HEK293 (cell line): ENCODE data around the gene TMEM151A.
A peak's percentile ranks its signal among the peaks of the same experiment; 100 is the strongest.

ENCODE experiments used
- CTCF ChIA-PET: fragments of 350-600 bp; formaldehyde crosslinking; extraction: SDS; loops from one replicate; lab custom pipeline; 2021; ENCODE audit warnings: antibody characterized with exemption; lab: Yijun Ruan, JAX
- POLR2A ChIA-PET: fragments of 300-600 bp; formaldehyde crosslinking; extraction: SDS; loops from one replicate; lab custom pipeline; 2020; ENCODE audit warnings: antibody characterized with exemption, inconsistent platforms; lab: Yijun Ruan, JAX
- H3K27ac ChIP-seq: fragments of 200-500 bp; sonication (Bioruptor generic); 2 replicates; pipeline ENCODE4 v1.5.1; 2014; ENCODE audit warnings: low read depth, low read length, control low read depth, inconsistent platforms; ENCODE audit errors: extremely low read depth
- H3K36me3 ChIP-seq, 2 experiments: fragments of 200-500 bp in 1 of 2; sonication (Bioruptor generic) in 1 of 2; 1 replicate in 1 of 2; 2 replicates in 1 of 2; pipeline ENCODE4 v1.5.1; 2014 to 2017; ENCODE audit warnings: inconsistent platforms in 2 of 2, low read length in 2 of 2; ENCODE audit not compliant: control insufficient read depth in 2 of 2, insufficient read depth in 1 of 2
- H3K4me1 ChIP-seq: fragments of 200-500 bp; sonication (Bioruptor generic); 2 replicates; pipeline ENCODE4 v1.5.1; 2014; ENCODE audit warnings: mild to moderate bottlenecking, low read length, inconsistent platforms; ENCODE audit not compliant: control insufficient read depth, insufficient read depth
- H3K4me3 ChIP-seq: 2 replicates; pipeline ENCODE4 v1.5.1; 2011; ENCODE audit warnings: low read depth, mild to moderate bottlenecking, control low read depth, low read length, moderate library complexity
- H3K9me3 ChIP-seq: fragments of 200-500 bp; sonication (Bioruptor generic); 2 replicates; pipeline ENCODE4 v1.5.1; 2014; ENCODE audit warnings: low read depth, low read length, inconsistent platforms; ENCODE audit not compliant: control insufficient read depth, insufficient read depth
- HOXD13 ChIP-seq: sonication (generic); formaldehyde crosslinking; IDR thresholded peaks from 2 replicates; pipeline ENCODE4 v1.8.0; 2022; ENCODE audit warnings: missing genetic modification reagents, borderline replicate concordance
- MEIS1 ChIP-seq: sonication (generic); formaldehyde crosslinking; IDR thresholded peaks from 2 replicates; pipeline ENCODE4 v1.8.1; 2022; ENCODE audit warnings: missing genetic modification reagents, mild to moderate bottlenecking, borderline replicate concordance
- MZF1 ChIP-seq: fragments of 450-650 bp; formaldehyde crosslinking; IDR thresholded peaks from 2 replicates; pipeline ENCODE4 v1.5.1; 2017; ENCODE audit warnings: missing biosample characterization, missing genetic modification characterization, borderline replicate concordance
- OVOL3 ChIP-seq: fragments of 450-650 bp; formaldehyde crosslinking; IDR thresholded peaks from 2 replicates; pipeline ENCODE4 v1.5.1; 2016; ENCODE audit warnings: missing biosample characterization, missing genetic modification characterization
- SETDB1 ChIP-seq: IDR thresholded peaks from one replicate; pipeline ENCODE4 v1.6.1; 2017; ENCODE audit warnings: mild to moderate bottlenecking, low read length, moderate library complexity, mixed read lengths; ENCODE audit not compliant: insufficient read length
- SP7 ChIP-seq: fragments of 450-650 bp; formaldehyde crosslinking; IDR thresholded peaks from 2 replicates; pipeline ENCODE4 v1.5.1; 2016; ENCODE audit warnings: missing biosample characterization, missing genetic modification characterization
- YY2 ChIP-seq: fragments of 450-650 bp; formaldehyde crosslinking; IDR thresholded peaks from 2 replicates; pipeline ENCODE4 v1.5.1; 2016; ENCODE audit warnings: missing biosample characterization, missing genetic modification characterization
- ZBTB1 ChIP-seq: fragments of 450-650 bp; formaldehyde crosslinking; IDR thresholded peaks from 2 replicates; pipeline ENCODE4 v1.5.1; 2016; ENCODE audit warnings: missing biosample characterization, missing genetic modification characterization
- ZBTB20 ChIP-seq: fragments of 450-650 bp; formaldehyde crosslinking; IDR thresholded peaks from 2 replicates; pipeline ENCODE4 v1.5.1; 2016; ENCODE audit warnings: missing biosample characterization, missing genetic modification characterization
- ZBTB7A ChIP-seq: fragments of 450-650 bp; formaldehyde crosslinking; IDR thresholded peaks from 2 replicates; pipeline ENCODE4 v1.5.1; 2016; ENCODE audit warnings: low read depth, missing biosample characterization, missing genetic modification characterization
- ZNF2 ChIP-seq: fragments of 450-650 bp; formaldehyde crosslinking; IDR thresholded peaks from 2 replicates; pipeline ENCODE4 v1.5.1; 2016; ENCODE audit warnings: missing biosample characterization, missing genetic modification characterization
- ZNF335 ChIP-seq: fragments of 450-650 bp; formaldehyde crosslinking; conservative IDR thresholded peaks from 2 replicates; pipeline ENCODE4 v1.5.1; 2016; ENCODE audit warnings: missing biosample characterization, missing genetic modification characterization
- ZNF555 ChIP-seq: fragments of 450-650 bp; formaldehyde crosslinking; conservative IDR thresholded peaks from 2 replicates; pipeline ENCODE4 v1.5.1; 2017; ENCODE audit warnings: missing biosample characterization, mild to moderate bottlenecking, missing genetic modification characterization, inconsistent platforms
- ZNF623 ChIP-seq: fragments of 450-650 bp; formaldehyde crosslinking; IDR thresholded peaks from 2 replicates; pipeline ENCODE4 v1.5.1; 2016; ENCODE audit warnings: missing biosample characterization, missing genetic modification characterization
- ZNF701 ChIP-seq: fragments of 450-650 bp; formaldehyde crosslinking; IDR thresholded peaks from 2 replicates; pipeline ENCODE4 v1.5.1; 2016; ENCODE audit warnings: missing biosample characterization, missing genetic modification characterization
- ZSCAN23 ChIP-seq: fragments of 450-650 bp; formaldehyde crosslinking; IDR thresholded peaks from 2 replicates; pipeline ENCODE4 v1.5.1; 2016; ENCODE audit warnings: missing biosample characterization, missing genetic modification characterization
- ZSCAN30 ChIP-seq: fragments of 450-650 bp; IDR thresholded peaks from 2 replicates; pipeline ENCODE4 v1.5.1; 2018; ENCODE audit warnings: missing biosample characterization, mild to moderate bottlenecking, missing genetic modification characterization, moderate library complexity
- TF ChIP-seq, protein P1 (sequence below): fragments of 450-650 bp; IDR thresholded peaks from 2 replicates; pipeline ENCODE4 v1.5.1; 2018; ENCODE audit warnings: missing biosample characterization, missing genetic modification characterization
- TF ChIP-seq, protein P2 (sequence below): fragments of 450-650 bp; formaldehyde crosslinking; IDR thresholded peaks from 2 replicates; pipeline ENCODE4 v1.5.1; 2016; ENCODE audit warnings: missing biosample characterization, missing genetic modification characterization, borderline replicate concordance
- TF ChIP-seq, protein P3 (sequence below): fragments of 450-650 bp; formaldehyde crosslinking; IDR thresholded peaks from 2 replicates; pipeline ENCODE4 v1.5.1; 2016; ENCODE audit warnings: missing biosample characterization, missing genetic modification characterization
- TF ChIP-seq, protein P4 (sequence below): fragments of 450-650 bp; formaldehyde crosslinking; IDR thresholded peaks from 2 replicates; pipeline ENCODE4 v1.5.1; 2017; ENCODE audit warnings: missing biosample characterization, missing genetic modification characterization

TMEM151A gene

DNA sequence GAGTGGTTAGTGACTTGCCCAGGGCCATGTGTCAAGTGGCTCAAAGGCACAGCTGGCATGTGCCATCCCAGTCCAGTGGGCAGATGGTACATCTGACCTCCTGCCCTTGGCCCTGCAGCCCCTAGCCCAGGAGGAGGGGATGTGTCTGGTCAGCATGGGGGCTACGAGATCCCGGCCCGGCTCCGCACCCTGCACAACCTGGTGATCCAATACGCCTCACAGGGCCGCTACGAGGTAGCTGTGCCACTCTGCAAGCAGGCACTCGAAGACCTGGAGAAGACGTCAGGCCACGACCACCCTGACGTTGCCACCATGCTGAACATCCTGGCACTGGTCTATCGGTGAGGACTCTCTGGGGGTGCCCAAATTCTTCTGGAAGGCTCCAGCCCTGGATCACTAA, 29.0 kb upstream of the TMEM151A start:
- ChIA-PET POLR2A (interaction anchor here (1.2 kb wide), 1 partner anchor 40 kb away, joined by 3 read pairs; no protein-coding TSS in a partner anchor), CTCF (interaction anchor here (0.6 to 2.5 kb wide), 4 partner anchors 22 to 186 kb away, joined by 3 to 15 read pairs (median 5); partner anchors contain the start of gene YIF1A)
- H3K9me3 ChIP-seq, result no peaks in the 10 kb centered on the region
- H3K4me1 ChIP-seq, result no peaks in the 10 kb centered on the region
- TF ChIP-seq ZNF701 (tag by site-specific recombination) (no peak), ZNF2 (tag by site-specific recombination) (no peak), ZSCAN23 (tag by site-specific recombination) (no peak), SETDB1 (no peak), YY2 (tag by site-specific recombination) (no peak), ZBTB1 (tag by site-specific recombination) (no peak), HOXD13 (CRISPR knock-in tag) (no peak), SP7 (no peak), ZBTB7A (tag by site-specific recombination) (no peak), ZNF555 (tag by site-specific recombination) (no peak), MZF1 (tag by site-specific recombination) (no peak), MEIS1 (CRISPR knock-in tag) (no peak), ZBTB20 (tag by site-specific recombination) (no peak)
- TF ChIP-seq, protein P1, sequence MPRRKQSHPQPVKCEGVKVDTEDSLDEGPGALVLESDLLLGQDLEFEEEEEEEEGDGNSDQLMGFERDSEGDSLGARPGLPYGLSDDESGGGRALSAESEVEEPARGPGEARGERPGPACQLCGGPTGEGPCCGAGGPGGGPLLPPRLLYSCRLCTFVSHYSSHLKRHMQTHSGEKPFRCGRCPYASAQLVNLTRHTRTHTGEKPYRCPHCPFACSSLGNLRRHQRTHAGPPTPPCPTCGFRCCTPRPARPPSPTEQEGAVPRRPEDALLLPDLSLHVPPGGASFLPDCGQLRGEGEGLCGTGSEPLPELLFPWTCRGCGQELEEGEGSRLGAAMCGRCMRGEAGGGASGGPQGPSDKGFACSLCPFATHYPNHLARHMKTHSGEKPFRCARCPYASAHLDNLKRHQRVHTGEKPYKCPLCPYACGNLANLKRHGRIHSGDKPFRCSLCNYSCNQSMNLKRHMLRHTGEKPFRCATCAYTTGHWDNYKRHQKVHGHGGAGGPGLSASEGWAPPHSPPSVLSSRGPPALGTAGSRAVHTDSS (tag by site-specific recombination), result no peak
- TF ChIP-seq, protein P2, sequence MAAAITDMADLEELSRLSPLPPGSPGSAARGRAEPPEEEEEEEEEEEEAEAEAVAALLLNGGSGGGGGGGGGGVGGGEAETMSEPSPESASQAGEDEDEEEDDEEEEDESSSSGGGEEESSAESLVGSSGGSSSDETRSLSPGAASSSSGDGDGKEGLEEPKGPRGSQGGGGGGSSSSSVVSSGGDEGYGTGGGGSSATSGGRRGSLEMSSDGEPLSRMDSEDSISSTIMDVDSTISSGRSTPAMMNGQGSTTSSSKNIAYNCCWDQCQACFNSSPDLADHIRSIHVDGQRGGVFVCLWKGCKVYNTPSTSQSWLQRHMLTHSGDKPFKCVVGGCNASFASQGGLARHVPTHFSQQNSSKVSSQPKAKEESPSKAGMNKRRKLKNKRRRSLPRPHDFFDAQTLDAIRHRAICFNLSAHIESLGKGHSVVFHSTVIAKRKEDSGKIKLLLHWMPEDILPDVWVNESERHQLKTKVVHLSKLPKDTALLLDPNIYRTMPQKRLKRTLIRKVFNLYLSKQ (tag by site-specific recombination), result no peak
- TF ChIP-seq, protein P3, sequence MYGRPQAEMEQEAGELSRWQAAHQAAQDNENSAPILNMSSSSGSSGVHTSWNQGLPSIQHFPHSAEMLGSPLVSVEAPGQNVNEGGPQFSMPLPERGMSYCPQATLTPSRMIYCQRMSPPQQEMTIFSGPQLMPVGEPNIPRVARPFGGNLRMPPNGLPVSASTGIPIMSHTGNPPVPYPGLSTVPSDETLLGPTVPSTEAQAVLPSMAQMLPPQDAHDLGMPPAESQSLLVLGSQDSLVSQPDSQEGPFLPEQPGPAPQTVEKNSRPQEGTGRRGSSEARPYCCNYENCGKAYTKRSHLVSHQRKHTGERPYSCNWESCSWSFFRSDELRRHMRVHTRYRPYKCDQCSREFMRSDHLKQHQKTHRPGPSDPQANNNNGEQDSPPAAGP (tag by site-specific recombination), result no peak
- no peak overlapping the region for H3K27ac ChIP-seq
- peaks cover 3 to 79% of the 10 kb centered on the region in 2 experiments; a peak in 1 of 3 replicates for H3K36me3 ChIP-seq
- H3K4me3 ChIP-seq, result no peak overlapping the region

DNA sequence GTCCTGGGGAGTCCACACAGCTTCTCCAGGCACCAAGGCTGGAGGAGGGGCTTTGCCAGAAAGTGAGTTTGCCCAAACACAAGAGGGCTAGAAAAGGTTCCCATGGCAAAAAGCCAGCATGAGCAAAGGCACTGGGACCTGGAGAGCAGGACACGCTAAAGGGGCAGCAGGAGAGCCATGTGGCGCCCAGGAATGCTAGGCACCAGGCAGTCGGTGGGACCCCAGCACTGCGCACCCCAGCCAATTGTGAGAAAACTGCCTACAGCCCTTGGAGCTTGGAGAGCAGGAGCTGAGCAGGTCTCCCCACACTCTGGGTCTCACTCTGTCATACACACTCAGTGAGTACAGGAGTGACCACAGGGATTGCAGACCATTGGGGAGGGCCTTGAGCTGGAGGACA, 28.5 kb upstream of the TMEM151A start:
- CTCF ChIA-PET, result interaction anchor here (0.6 to 2.5 kb wide), 4 partner anchors 21 to 41 kb away, joined by 4 to 15 read pairs (median 5); partner anchors contain the start of gene YIF1A

More for the DNA sequence above, 28.5 kb upstream of the TMEM151A start:
- POLR2A ChIA-PET, result interaction anchor here (1.2 to 1.4 kb wide), 2 partner anchors 26 to 41 kb away, joined by 3 to 7 read pairs; partner anchors contain the start of gene YIF1A
- no peaks in the 10 kb centered on the region for H3K9me3 ChIP-seq
- TF ChIP-seq ZNF335 (tag by site-specific recombination), result no peak
- no peak for TF ChIP-seq OVOL3
- peak; percentile 39 for TF ChIP-seq ZNF623 (tag by site-specific recombination)
- TF ChIP-seq, protein P4, sequence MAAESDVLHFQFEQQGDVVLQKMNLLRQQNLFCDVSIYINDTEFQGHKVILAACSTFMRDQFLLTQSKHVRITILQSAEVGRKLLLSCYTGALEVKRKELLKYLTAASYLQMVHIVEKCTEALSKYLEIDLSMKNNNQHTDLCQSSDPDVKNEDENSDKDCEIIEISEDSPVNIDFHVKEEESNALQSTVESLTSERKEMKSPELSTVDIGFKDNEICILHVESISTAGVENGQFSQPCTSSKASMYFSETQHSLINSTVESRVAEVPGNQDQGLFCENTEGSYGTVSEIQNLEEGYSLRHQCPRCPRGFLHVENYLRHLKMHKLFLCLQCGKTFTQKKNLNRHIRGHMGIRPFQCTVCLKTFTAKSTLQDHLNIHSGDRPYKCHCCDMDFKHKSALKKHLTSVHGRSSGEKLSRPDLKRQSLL (tag by site-specific recombination), result no peak
- TF ChIP-seq ZSCAN30 (tag by site-specific recombination), result no peak
- peaks cover 3 to 79% of the 10 kb centered on the region in 2 experiments; a peak in 1 of 3 replicates for H3K36me3 ChIP-seq
- H3K27ac ChIP-seq, result no peak overlapping the region
- no peak overlapping the region for H3K4me3 ChIP-seq
- no peaks in the 10 kb centered on the region for H3K4me1 ChIP-seq
